ENCODE measurements around the gene RUBCNL. TPM values are rescaled to one million over a fixed set of nuclear protein-coding genes. Genes with fewer than 3 reads are reported as not detected.

The RUBCNL gene
- total RNA-seq, 3 donors from 2014 or later (not counting 1 experiment from before 2014, with no cell fraction given) = 1.6 to 2.3 (median 2.1) TPM

DNA sequence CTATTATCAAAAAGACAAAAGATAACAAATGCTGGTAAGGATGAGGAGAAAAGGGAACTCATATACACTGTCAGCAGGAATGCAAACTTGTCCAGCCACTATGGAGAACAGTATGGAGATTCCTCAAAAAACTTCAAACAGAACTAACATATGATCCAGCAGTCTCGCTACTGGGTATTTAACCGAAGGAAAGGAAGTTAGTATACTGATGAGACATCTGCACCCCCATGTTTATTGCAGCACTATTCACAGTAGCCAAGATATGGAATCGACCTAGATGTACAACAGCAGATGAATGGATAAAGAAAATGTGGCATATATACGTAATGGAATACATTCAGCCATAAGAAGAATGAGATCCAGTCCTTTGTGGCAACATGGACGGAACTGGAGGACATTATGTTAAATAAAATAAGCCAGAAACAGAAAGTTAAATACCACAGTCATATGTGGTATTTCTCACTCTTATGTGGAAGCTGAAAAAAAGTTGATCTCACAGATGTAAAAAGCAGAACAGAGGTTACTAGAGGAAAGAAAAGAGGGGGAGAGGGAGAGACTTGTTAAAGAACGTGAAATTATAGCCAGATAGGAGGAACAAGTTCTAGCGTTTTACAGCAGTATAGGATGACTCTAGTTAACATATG lies 83.2 kb downstream of the RUBCNL start:
- H3K27me3 ChIP-seq (ENCODE audit: control insufficient read depth, insufficient read depth, low read length) = no peaks in the 10 kb centered on the region
- H3K9me3 Mint-ChIP-seq = no peaks in the 10 kb centered on the region
- no peak overlapping the region for H3K4me3 ChIP-seq (ENCODE audit: low read length)
- DNase-seq = peak in 1 of 2 donors; percentile 43
- intact Hi-C loops (cut with micrococcal nuclease) = loop anchor here (1.0 kb wide), 2 partner anchors 8 to 9 kb away; no protein-coding TSS in a partner anchor
- peaks cover 8% of the 10 kb centered on the region for H3K4me1 ChIP-seq (ENCODE audit: control insufficient read depth, insufficient read depth, low read length)
- no peaks in the 10 kb centered on the region for H3K27me3 Mint-ChIP-seq (ENCODE audit: low read depth in 2 of 2)
- H3K27ac ChIP-seq (ENCODE audit: low read length) = peak overlapping the region; percentile 10
- peaks cover 27 to 29% of the 10 kb centered on the region in 2 donors for H3K4me1 Mint-ChIP-seq
- TF ChIP-seq CTCF (IDR thresholded peaks at IDR 0.05) = no peak
- peak overlapping the region; percentile 73 for H3K4me3 Mint-ChIP-seq
- ATAC-seq = peak; percentile 82 to 91 (median 91)
- H3K9me3 ChIP-seq (ENCODE audit: control insufficient read depth, insufficient read depth, low read length) = no peaks in the 10 kb centered on the region
- peak overlapping the region; percentile 62 to 82 for H3K27ac Mint-ChIP-seq
- no peaks in the 10 kb centered on the region for H3K36me3 Mint-ChIP-seq
- H3K36me3 ChIP-seq (ENCODE audit: control insufficient read depth, insufficient read depth, low read length) = no peaks in the 10 kb centered on the region
- 21% methylated on average over 4 of the region's 7 CpGs for WGBS (ENCODE audit: insufficient coverage)

DNA sequence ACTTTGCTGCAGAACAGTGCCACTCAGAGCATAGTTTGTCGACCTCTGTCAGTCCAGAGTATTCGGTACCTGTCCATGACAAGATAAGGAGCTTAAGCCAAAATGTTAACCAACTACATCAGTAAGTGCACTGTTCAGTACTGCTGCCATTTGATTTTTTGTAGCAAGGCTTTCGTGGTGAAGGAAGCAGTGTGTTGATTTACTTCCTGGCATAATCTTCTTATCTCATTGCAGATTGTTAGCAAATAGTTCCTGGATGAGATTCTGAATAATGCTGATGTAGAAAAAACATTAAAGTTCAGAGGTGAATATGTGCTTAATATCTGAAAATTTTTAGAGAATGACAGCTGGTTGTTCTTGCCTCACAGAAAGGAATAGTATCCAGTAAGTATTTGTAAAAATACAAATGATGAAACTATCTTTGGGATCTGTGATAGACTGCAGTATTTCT lies 89.7 kb downstream of the RUBCNL start:
- H3K27ac Mint-ChIP-seq = peak overlapping the region; percentile 88 to 97
- peaks cover 39 to 40% of the 10 kb centered on the region in 2 donors for H3K4me1 Mint-ChIP-seq
- WGBS (ENCODE audit: insufficient coverage) = 39% methylated on average over 3 of the region's 3 CpGs
- H3K4me3 Mint-ChIP-seq = peak overlapping the region; percentile 31
- no peaks in the 10 kb centered on the region for H3K9me3 ChIP-seq (ENCODE audit: control insufficient read depth, insufficient read depth, low read length)
- peaks cover 29% of the 10 kb centered on the region for H3K4me1 ChIP-seq (ENCODE audit: control insufficient read depth, insufficient read depth, low read length)
- no peaks in the 10 kb centered on the region for H3K27me3 ChIP-seq (ENCODE audit: control insufficient read depth, insufficient read depth, low read length)
- TF ChIP-seq CTCF (IDR thresholded peaks at IDR 0.05) = no peak
- no peaks in the 10 kb centered on the region for H3K36me3 ChIP-seq (ENCODE audit: control insufficient read depth, insufficient read depth, low read length)
- no peaks in the 10 kb centered on the region for H3K27me3 Mint-ChIP-seq (ENCODE audit: low read depth in 2 of 2)
- H3K27ac ChIP-seq (ENCODE audit: low read length) = peak overlapping the region; percentile 13
- H3K36me3 Mint-ChIP-seq = no peaks in the 10 kb centered on the region
- intact Hi-C loops (cut with micrococcal nuclease) = loop anchor here (2.0 to 5.0 kb wide), 4 partner anchors 23 to 880 kb away; partner anchors contain the start of genes LCP1 and SLC25A30
- DNase-seq = peak in 1 of 2 donors; percentile 37
- H3K4me3 ChIP-seq (ENCODE audit: low read length) = no peak overlapping the region
- ATAC-seq = no peak
- H3K9me3 Mint-ChIP-seq = no peaks in the 10 kb centered on the region

DNA sequence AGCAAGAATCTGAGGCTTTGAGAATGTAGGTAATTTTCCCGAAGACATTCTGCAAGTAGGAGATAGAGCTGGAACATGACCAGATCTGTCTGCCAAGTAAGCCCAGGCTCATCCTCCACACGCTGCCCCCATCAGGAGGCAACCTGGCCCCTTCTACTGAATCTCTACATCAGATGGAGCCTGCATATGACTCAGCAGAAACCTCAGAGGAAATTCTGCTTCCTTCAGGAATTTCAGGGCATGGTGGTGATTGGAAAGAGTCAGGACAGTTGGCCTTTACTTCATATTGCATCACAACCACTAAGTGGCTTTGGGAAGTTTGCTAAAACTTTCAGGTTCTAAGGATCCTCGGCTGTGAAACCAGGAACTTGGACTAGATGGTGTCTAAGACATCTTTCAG lies 90.1 kb downstream of the RUBCNL start:
- no peaks in the 10 kb centered on the region for H3K36me3 Mint-ChIP-seq
- H3K36me3 ChIP-seq (ENCODE audit: control insufficient read depth, insufficient read depth, low read length) = no peaks in the 10 kb centered on the region
- peaks cover 29% of the 10 kb centered on the region for H3K4me1 ChIP-seq (ENCODE audit: control insufficient read depth, insufficient read depth, low read length)
- H3K4me1 Mint-ChIP-seq = peaks cover 39 to 40% of the 10 kb centered on the region in 2 donors
- peak overlapping the region; percentile 83 for H3K27ac ChIP-seq (ENCODE audit: low read length)
- ATAC-seq (no peak), DNase-seq (peak in 1 of 2 donors; percentile 21)
- no peak for TF ChIP-seq CTCF (IDR thresholded peaks at IDR 0.05)
- intact Hi-C loops (cut with micrococcal nuclease) = loop anchor here (1.0 to 5.0 kb wide), 6 partner anchors 7 to 880 kb away; partner anchors contain the start of genes LCP1 and SLC25A30
- H3K9me3 ChIP-seq (ENCODE audit: control insufficient read depth, insufficient read depth, low read length) = no peaks in the 10 kb centered on the region
- no peaks in the 10 kb centered on the region for H3K27me3 Mint-ChIP-seq (ENCODE audit: low read depth in 2 of 2)
- H3K4me3 ChIP-seq (ENCODE audit: low read length) = no peak overlapping the region
- no peaks in the 10 kb centered on the region for H3K27me3 ChIP-seq (ENCODE audit: control insufficient read depth, insufficient read depth, low read length)
- peak overlapping the region; percentile 9 for H3K4me3 Mint-ChIP-seq
- 63% methylated on average over 3 of the region's 3 CpGs for WGBS (ENCODE audit: insufficient coverage)
- H3K9me3 Mint-ChIP-seq = no peaks in the 10 kb centered on the region
- peak overlapping the region; percentile 88 to 97 for H3K27ac Mint-ChIP-seq

Data from natural killer cell (primary cell).